Measurements from ENCODE around the gene ABHD12. TPM values are rescaled to one million over a fixed set of nuclear protein-coding genes. Genes with fewer than 3 reads are reported as not detected.

ABHD12 gene
- 10 to 100 TPM; 20.7 to 40.6 TPM for total RNA-seq

- H3K4me1 ChIP-seq = peaks cover 0 to 10% of the 10 kb centered on the region in 2 donors
- DNase-seq (ENCODE audit: low spot score) = peak; percentile 96
- no peaks in the 10 kb centered on the region for H3K27me3 ChIP-seq
- no peaks in the 10 kb centered on the region for H3K36me3 ChIP-seq
- peak within 1 kb of the TSS; percentile 87 to 88 for H3K27ac ChIP-seq
- H3K9me3 ChIP-seq = no peaks in the 10 kb centered on the region
- H3K4me3 ChIP-seq = peak within 1 kb of the TSS; percentile 75 to 93
- TF ChIP-seq CTCF (IDR thresholded peaks at IDR 0.05) = no peak
Observed at GRCh38 chr20:25390538-25391528, at the start of gene ABHD12. TSS of gene ABHD12 (minus strand) at chr20:25390835. CDS start at chr20:25390703, 132 bp downstream.

GRCh38 chr20:25439328-25439727, 48.7 kb upstream of the ABHD12 start:
- no peak for TF ChIP-seq CTCF (IDR thresholded peaks at IDR 0.05)
- H3K27ac ChIP-seq = no peak overlapping the region
- no peak overlapping the region for H3K4me3 ChIP-seq
- DNase-seq (ENCODE audit: low spot score) = no peak
- no peaks in the 10 kb centered on the region for H3K9me3 ChIP-seq
- H3K36me3 ChIP-seq = no peaks in the 10 kb centered on the region
- H3K27me3 ChIP-seq = no peaks in the 10 kb centered on the region
- H3K4me1 ChIP-seq = no peaks in the 10 kb centered on the region

- no peak overlapping the region for H3K4me3 ChIP-seq
- no peaks in the 10 kb centered on the region for H3K36me3 ChIP-seq
- H3K27ac ChIP-seq = peak overlapping the region in 1 of 2 donors; percentile 54
- H3K9me3 ChIP-seq = no peaks in the 10 kb centered on the region
- no peaks in the 10 kb centered on the region for H3K27me3 ChIP-seq
- no peak for DNase-seq (ENCODE audit: low spot score)
- no peak for TF ChIP-seq CTCF (IDR thresholded peaks at IDR 0.05)
- H3K4me1 ChIP-seq = no peaks in the 10 kb centered on the region
Observed at GRCh38 chr20:25437153-25437581, 46.5 kb upstream of the ABHD12 start.

GRCh38 chr20:25424536-25424935, 33.9 kb upstream of the ABHD12 start:
- Histone ChIP-seq H3K9me3 (no peaks in the 10 kb centered on the region), H3K27me3 (no peaks in the 10 kb centered on the region), H3K27ac (no peak overlapping the region), H3K4me1 (no peaks in the 10 kb centered on the region), H3K36me3 (no peaks in the 10 kb centered on the region), H3K4me3 (no peak overlapping the region)
- no peak for TF ChIP-seq CTCF (IDR thresholded peaks at IDR 0.05)
- DNase-seq (ENCODE audit: low spot score) = no peak

- no peak overlapping the region for H3K27ac ChIP-seq
- no peaks in the 10 kb centered on the region for H3K4me1 ChIP-seq
- H3K9me3 ChIP-seq = no peaks in the 10 kb centered on the region
- H3K36me3 ChIP-seq = no peaks in the 10 kb centered on the region
- no peaks in the 10 kb centered on the region for H3K27me3 ChIP-seq
- no peak for DNase-seq (ENCODE audit: low spot score)
- no peak overlapping the region for H3K4me3 ChIP-seq
- no peak for TF ChIP-seq CTCF (IDR thresholded peaks at IDR 0.05)
Observed at GRCh38 chr20:25422032-25422431, 31.4 kb upstream of the ABHD12 start.
